GM08714 (cell line): ENCODE data around the gene LRBA.
"Not testable (repeated sequence)": the region's sequence is repeated elsewhere in the genome, so short reads cannot be mapped to it uniquely, and the experiment has no call there.

Source experiments
- H3K4me3 ChIP-seq: fragments of 200-500 bp; sonication (Bioruptor generic); 2 replicates; pipeline ENCODE4 v1.5.1; 2014; ENCODE audit warnings: mild to moderate bottlenecking, low read length, inconsistent platforms
- ZNF274 ChIP-seq: IDR thresholded peaks from 2 replicates; pipeline ENCODE4 v1.6.1; 2012; ENCODE audit warnings: mild to moderate bottlenecking, low read depth, low read length

LRBA gene

GRCh38 chr4:150664935-150665334 lies 350.1 kb downstream of the LRBA start:
- TF ChIP-seq ZNF274 = no peak

GRCh38 chr4:150662686-150663085 lies 352.4 kb downstream of the LRBA start:
- H3K4me3 ChIP-seq = no peak overlapping the region
- TF ChIP-seq ZNF274 = no peak

More at GRCh38 chr4:150664935-150665334, 350.1 kb downstream of the LRBA start:
- H3K4me3 ChIP-seq = no peak overlapping the region

GRCh38 chr4:150661551-150661950 lies 353.5 kb downstream of the LRBA start:
- H3K4me3 ChIP-seq = not testable (repeated sequence)

GRCh38 chr4:150658258-150658657 lies 356.8 kb downstream of the LRBA start:
- H3K4me3 ChIP-seq = not testable (repeated sequence)

- H3K4me3 ChIP-seq = no peak overlapping the region
- no peak for TF ChIP-seq ZNF274
Observed at GRCh38 chr4:150656891-150657290, 358.2 kb downstream of the LRBA start.

- no peak overlapping the region for H3K4me3 ChIP-seq
- no peak for TF ChIP-seq ZNF274
Observed at GRCh38 chr4:150650751-150651150, 364.3 kb downstream of the LRBA start.

- TF ChIP-seq ZNF274 = no peak
- H3K4me3 ChIP-seq = no peak overlapping the region
Observed at GRCh38 chr4:150648123-150648522, 367.0 kb downstream of the LRBA start.

GRCh38 chr4:150647008-150647407 lies 368.1 kb downstream of the LRBA start:
- H3K4me3 ChIP-seq = no peak overlapping the region
- TF ChIP-seq ZNF274 = no peak

- TF ChIP-seq ZNF274 = no peak
- H3K4me3 ChIP-seq = no peak overlapping the region
Observed at GRCh38 chr4:150641612-150642011, 373.5 kb downstream of the LRBA start.

GRCh38 chr4:150632639-150633038 lies 382.4 kb downstream of the LRBA start:
- TF ChIP-seq ZNF274 = no peak
- no peak overlapping the region for H3K4me3 ChIP-seq

GRCh38 chr4:150628073-150628472 lies 387.0 kb downstream of the LRBA start:
- H3K4me3 ChIP-seq = no peak overlapping the region
- no peak for TF ChIP-seq ZNF274

- no peak overlapping the region for H3K4me3 ChIP-seq
- TF ChIP-seq ZNF274 = no peak
Observed at GRCh38 chr4:150625033-150625432, 390.1 kb downstream of the LRBA start.

- no peak for TF ChIP-seq ZNF274
- H3K4me3 ChIP-seq = no peak overlapping the region
Observed at GRCh38 chr4:150624055-150624454, 391.0 kb downstream of the LRBA start.

GRCh38 chr4:150619042-150619441 lies 396.0 kb downstream of the LRBA start:
- TF ChIP-seq ZNF274 = no peak
- no peak overlapping the region for H3K4me3 ChIP-seq

GRCh38 chr4:150609131-150609530 lies 406.0 kb downstream of the LRBA start:
- TF ChIP-seq ZNF274 = no peak
- H3K4me3 ChIP-seq = no peak overlapping the region

- TF ChIP-seq ZNF274 = no peak
- H3K4me3 ChIP-seq = no peak overlapping the region
Observed at GRCh38 chr4:150600812-150601445, 414.2 kb downstream of the LRBA start.
